HG02759 (cell line): ENCODE data around the gene NUP93.
"Not testable (repeated sequence)": the region's sequence is repeated elsewhere in the genome, so short reads cannot be mapped to it uniquely, and the experiment has no call there.

Experiments
- ATAC-seq: cut with Tn5 transposase; IDR thresholded peaks from one replicate; pipeline ENCODE4 v1.9.1; 2021; ENCODE audit warnings: mild to moderate bottlenecking, moderate library complexity; ENCODE audit not compliant: unreplicated experiment

NUP93 gene

GRCh38 chr16:56865394-56866062, 135.6 kb downstream of the NUP93 start:
- no peak for ATAC-seq

GRCh38 chr16:56866955-56867830, 137.3 kb downstream of the NUP93 start:
- no peak for ATAC-seq

GRCh38 chr16:56868175-56868574, 138.2 kb downstream of the NUP93 start:
- ATAC-seq, result no peak

- ATAC-seq, result not testable (repeated sequence)
Observed at GRCh38 chr16:56868766-56869165, 138.8 kb downstream of the NUP93 start.

GRCh38 chr16:56869513-56870275, 139.8 kb downstream of the NUP93 start:
- ATAC-seq, result no peak

GRCh38 chr16:56870276-56870888, 140.5 kb downstream of the NUP93 start:
- ATAC-seq, result no peak

- ATAC-seq, result peak; percentile 46
Observed at GRCh38 chr16:56871172-56871593, 141.3 kb downstream of the NUP93 start.

- no peak for ATAC-seq
Observed at GRCh38 chr16:56872863-56873391, 143.0 kb downstream of the NUP93 start.

GRCh38 chr16:56874800-56875199, 144.9 kb downstream of the NUP93 start:
- no peak for ATAC-seq

- no peak for ATAC-seq
Observed at GRCh38 chr16:56876048-56876447, 146.1 kb downstream of the NUP93 start.

- ATAC-seq, result no peak
Observed at GRCh38 chr16:56877486-56878182, 147.7 kb downstream of the NUP93 start.

GRCh38 chr16:56878282-56878854, 148.4 kb downstream of the NUP93 start:
- no peak for ATAC-seq

- no peak for ATAC-seq
Observed at GRCh38 chr16:56879276-56879675, 149.3 kb downstream of the NUP93 start.

GRCh38 chr16:56880176-56880575, 150.2 kb downstream of the NUP93 start:
- no peak for ATAC-seq

GRCh38 chr16:56880685-56881084, 150.8 kb downstream of the NUP93 start:
- no peak for ATAC-seq

GRCh38 chr16:56882077-56882800, 152.3 kb downstream of the NUP93 start:
- ATAC-seq, result no peak

GRCh38 chr16:56883586-56883985, 153.7 kb downstream of the NUP93 start:
- no peak for ATAC-seq

- ATAC-seq, result no peak
Observed at GRCh38 chr16:56884026-56884582, 154.2 kb downstream of the NUP93 start.

- not testable (repeated sequence) for ATAC-seq
Observed at GRCh38 chr16:56884929-56885328, 155.0 kb downstream of the NUP93 start.
